Breast epithelium (tissue), 4 donors: ENCODE results near the gene LTBP2. TPM values are rescaled to one million over a fixed set of nuclear protein-coding genes. Genes with fewer than 3 reads are reported as not detected.

Experiments used
- DNase-seq, 2 donors: peaks; one replicate each; pipeline ENCODE4 v3.0.0-alpha.2; 2019; ENCODE audit warnings: low spot score in 2 of 2
- H3K27ac ChIP-seq, 2 donors: fragments of 200-600 bp; sonication (generic) in 1 of 2; one replicate each; pipeline ENCODE4 v1.5.1; 2016 to 2019; ENCODE audit warnings: mild to moderate bottlenecking in 1 of 2
- H3K27me3 ChIP-seq, 2 donors: fragments of 200-600 bp; sonication (generic) in 1 of 2; one replicate each; pipeline versions ENCODE4 v1.5.1 to v1.6.0; 2017 to 2019; ENCODE audit warnings: control low read depth in 1 of 2, mild to moderate bottlenecking in 1 of 2
- H3K36me3 ChIP-seq: fragments of 200-600 bp; one replicate; pipeline ENCODE4 v1.5.1; 2019
- H3K4me1 ChIP-seq, 2 donors: fragments of 200-600 bp; sonication (generic); one replicate each; pipeline ENCODE4 v1.5.1; 2016 to 2019; ENCODE audit warnings: control low read depth in 1 of 2
- H3K4me3 ChIP-seq, 3 donors: fragments of 200-600 bp; sonication (generic); 1 replicate in 2 of 3; 2 replicates in 1 of 3; pipeline ENCODE4 v1.5.1; 2016 to 2019; ENCODE audit warnings: mild to moderate bottlenecking in 3 of 3, moderate library complexity in 2 of 3
- H3K9me3 ChIP-seq, 2 donors: fragments of 200-600 bp; sonication (generic) in 1 of 2; one replicate each; pipeline ENCODE4 v1.5.1; 2016 to 2019; ENCODE audit warnings: control low read depth in 1 of 2
- POLR2A ChIP-seq: fragments of 450-650 bp; IDR thresholded peaks from one replicate; pipeline ENCODE4 v1.6.1; 2016; ENCODE audit warnings: antibody characterized with exemption, mild to moderate bottlenecking, moderate library complexity
- POLR2AphosphoS5 ChIP-seq, 3 donors: sonication (generic); formaldehyde crosslinking; IDR thresholded peaks; one replicate each; pipeline ENCODE4 v1.6.1; 2017; ENCODE audit warnings: antibody characterized with exemption in 3 of 3
- intact Hi-C: fragments of 100-400 bp; cut with DNase I; formaldehyde crosslinking; loops from one replicate; pipeline ENCODE4 v1.15.1; 2023; ENCODE audit warnings: low total_unique reads
- total RNA-seq, 3 donors: library from RNA; depleted of rRNA; stranded (reverse); fragments of >200 nt; gene quantifications; one replicate each; pipeline ENCODE4 v1.1.0, GENCODE V29; 2016
- TF ChIP-seq, protein P1 (sequence below), 3 donors: fragments of 450-650 bp; IDR thresholded peaks; one replicate each; pipeline ENCODE4 v1.5.1; 2016 to 2017; ENCODE audit warnings: antibody characterized with exemption in 3 of 3, mild to moderate bottlenecking in 3 of 3, moderate library complexity in 3 of 3

Gene LTBP2
- total RNA-seq, 3 donors from 2014 or later: 34.7 to 91.1 (median 79.0) TPM

DNA sequence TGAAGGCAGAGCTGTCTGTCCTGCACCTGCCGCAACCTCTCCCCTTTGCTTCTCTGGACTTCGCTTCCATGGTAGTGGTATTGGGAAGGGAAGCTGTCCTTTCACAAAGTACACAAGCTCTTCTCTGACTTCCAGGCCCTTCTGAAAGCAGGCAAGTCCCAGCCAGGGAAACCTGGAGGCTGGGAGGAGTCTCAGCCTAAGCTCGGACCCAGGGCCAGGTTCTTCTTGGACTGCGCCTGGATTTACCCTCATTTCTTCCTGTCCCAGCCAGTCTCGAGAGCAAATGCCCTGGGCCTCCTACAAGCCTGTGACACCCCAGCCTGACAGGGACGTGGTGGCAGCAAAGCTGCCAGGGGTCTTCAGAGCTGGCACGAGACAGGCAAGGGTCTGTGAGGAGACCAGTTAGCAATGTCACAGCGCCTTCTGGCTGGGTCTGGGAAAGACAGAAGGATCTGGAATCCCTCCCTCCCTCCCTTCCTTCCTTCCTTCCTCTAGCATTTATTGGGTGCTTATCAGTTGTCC, 96.1 kb downstream of the LTBP2 start:
- no peak overlapping the region for H3K4me3 ChIP-seq
- H3K27me3 ChIP-seq: no peaks in the 10 kb centered on the region
- peak overlapping the region; percentile 92 to 94 for H3K27ac ChIP-seq
- H3K9me3 ChIP-seq: no peaks in the 10 kb centered on the region
- no peak for TF ChIP-seq POLR2A
- TF ChIP-seq, protein P1, sequence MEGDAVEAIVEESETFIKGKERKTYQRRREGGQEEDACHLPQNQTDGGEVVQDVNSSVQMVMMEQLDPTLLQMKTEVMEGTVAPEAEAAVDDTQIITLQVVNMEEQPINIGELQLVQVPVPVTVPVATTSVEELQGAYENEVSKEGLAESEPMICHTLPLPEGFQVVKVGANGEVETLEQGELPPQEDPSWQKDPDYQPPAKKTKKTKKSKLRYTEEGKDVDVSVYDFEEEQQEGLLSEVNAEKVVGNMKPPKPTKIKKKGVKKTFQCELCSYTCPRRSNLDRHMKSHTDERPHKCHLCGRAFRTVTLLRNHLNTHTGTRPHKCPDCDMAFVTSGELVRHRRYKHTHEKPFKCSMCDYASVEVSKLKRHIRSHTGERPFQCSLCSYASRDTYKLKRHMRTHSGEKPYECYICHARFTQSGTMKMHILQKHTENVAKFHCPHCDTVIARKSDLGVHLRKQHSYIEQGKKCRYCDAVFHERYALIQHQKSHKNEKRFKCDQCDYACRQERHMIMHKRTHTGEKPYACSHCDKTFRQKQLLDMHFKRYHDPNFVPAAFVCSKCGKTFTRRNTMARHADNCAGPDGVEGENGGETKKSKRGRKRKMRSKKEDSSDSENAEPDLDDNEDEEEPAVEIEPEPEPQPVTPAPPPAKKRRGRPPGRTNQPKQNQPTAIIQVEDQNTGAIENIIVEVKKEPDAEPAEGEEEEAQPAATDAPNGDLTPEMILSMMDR (IDR thresholded peaks at IDR 0.05): no peak
- no peak for TF ChIP-seq POLR2AphosphoS5 (IDR thresholded peaks at IDR 0.05)
- DNase-seq: no peak
- intact Hi-C loops: no loop called here
- H3K4me1 ChIP-seq: peaks cover 5 to 8% of the 10 kb centered on the region in 2 donors
- H3K36me3 ChIP-seq: no peaks in the 10 kb centered on the region

- Histone ChIP-seq H3K4me3 (peak overlapping the region in 2 of 3 donors; percentile 14 to 48), H3K4me1 (peaks cover 5 to 8% of the 10 kb centered on the region in 2 donors), H3K9me3 (no peaks in the 10 kb centered on the region), H3K36me3 (no peaks in the 10 kb centered on the region), H3K27me3 (no peaks in the 10 kb centered on the region), H3K27ac (peak overlapping the region; percentile 92 to 94)
- peak in 1 of 2 donors; percentile 92 for DNase-seq
- TF ChIP-seq POLR2A: no peak
- TF ChIP-seq, protein P1 (IDR thresholded peaks at IDR 0.05): no peak
- no peak for TF ChIP-seq POLR2AphosphoS5 (IDR thresholded peaks at IDR 0.05)
- intact Hi-C loops: no loop called here
These were observed 97.5 kb downstream of the LTBP2 start for GRCh38 chr14:74514471-74514941.

DNA sequence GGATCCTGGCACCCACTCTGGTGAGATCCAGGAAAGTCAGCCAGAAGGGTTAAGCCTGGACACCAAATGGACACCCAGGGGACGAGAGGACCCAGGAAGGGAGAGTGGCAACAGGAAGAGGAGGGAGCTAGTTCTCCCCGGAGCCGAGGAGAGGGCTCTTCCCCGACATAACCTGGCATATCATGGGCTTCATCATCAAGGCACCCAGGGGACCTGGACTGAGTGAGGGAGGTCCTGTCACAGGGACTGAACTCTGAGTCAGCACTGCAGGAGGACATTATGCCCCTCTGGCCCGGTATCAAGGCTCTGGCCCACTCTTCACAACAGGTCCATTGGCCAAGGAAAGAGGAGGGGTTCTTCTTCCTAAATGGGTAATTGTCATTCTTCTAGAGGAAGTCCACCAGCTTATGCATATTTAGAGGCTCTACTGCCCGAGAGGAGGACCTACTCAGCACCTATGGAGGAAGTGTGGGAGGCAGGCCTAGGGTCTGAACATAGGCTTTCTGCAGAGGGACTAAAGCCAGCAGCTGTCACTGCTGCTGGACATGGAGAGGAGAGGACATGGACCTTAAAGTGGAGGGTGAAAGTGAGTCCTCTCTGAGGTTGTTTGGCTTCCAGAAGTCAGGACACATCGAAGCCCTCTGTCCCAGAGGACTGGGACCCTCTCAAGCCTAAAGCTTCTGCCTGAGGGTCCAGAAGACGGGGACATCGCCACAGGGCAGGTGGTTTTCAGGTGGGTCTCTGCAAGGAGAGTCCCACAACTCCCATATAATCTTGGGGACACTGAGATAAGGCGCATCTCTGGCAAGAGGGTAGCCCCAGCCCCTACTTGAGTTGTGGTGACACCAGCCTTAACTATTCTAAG, 99.8 kb downstream of the LTBP2 start:
- no peak for DNase-seq
- peaks cover 5 to 8% of the 10 kb centered on the region in 2 donors for H3K4me1 ChIP-seq

GRCh38 chr14:74510959-74511409, 101.1 kb downstream of the LTBP2 start:
- no peak for DNase-seq
- Histone ChIP-seq H3K4me1 (peaks cover 5 to 8% of the 10 kb centered on the region in 2 donors), H3K4me3 (no peak overlapping the region), H3K9me3 (no peaks in the 10 kb centered on the region), H3K27ac (peak overlapping the region; percentile 11 to 94), H3K36me3 (no peaks in the 10 kb centered on the region), H3K27me3 (no peaks in the 10 kb centered on the region)
- intact Hi-C loops: no loop called here
- TF ChIP-seq POLR2A: no peak
- TF ChIP-seq, protein P1 (IDR thresholded peaks at IDR 0.05): no peak

More for the DNA sequence above, 99.8 kb downstream of the LTBP2 start:
- Histone ChIP-seq H3K27ac (peak overlapping the region; percentile 30 to 94), H3K27me3 (no peaks in the 10 kb centered on the region), H3K36me3 (no peaks in the 10 kb centered on the region), H3K4me3 (no peak overlapping the region), H3K9me3 (no peaks in the 10 kb centered on the region)
- TF ChIP-seq POLR2AphosphoS5 (IDR thresholded peaks at IDR 0.05): no peak
- TF ChIP-seq, protein P1 (IDR thresholded peaks at IDR 0.05): no peak
- TF ChIP-seq POLR2A: no peak
- intact Hi-C loops: no loop called here
